ENCODE results near the gene DNTT. TPM values are rescaled to one million over a fixed set of nuclear protein-coding genes. Genes with fewer than 3 reads are reported as not detected.

The DNTT gene
- total RNA-seq, 3 donors from 2014 or later = not detected

- H3K27me3 ChIP-seq = no peaks in the 10 kb centered on the region
- no peak overlapping the region for H3K4me3 ChIP-seq
- intact Hi-C loops (cut with DNase I; ENCODE audit: low total_unique reads) = no loop called here
- H3K36me3 ChIP-seq = no peaks in the 10 kb centered on the region
- DNase-seq (ENCODE audit: low spot score in 2 of 2) = no peak
- no peaks in the 10 kb centered on the region for H3K9me3 ChIP-seq
- no peaks in the 10 kb centered on the region for H3K4me1 ChIP-seq
- peak overlapping the region in 1 of 2 donors; percentile 22 for H3K27ac ChIP-seq
- TF ChIP-seq POLR2A (IDR thresholded peaks at IDR 0.05) (no peak), POLR2AphosphoS5 (IDR thresholded peaks at IDR 0.05) (no peak)
- TF ChIP-seq, protein P1, sequence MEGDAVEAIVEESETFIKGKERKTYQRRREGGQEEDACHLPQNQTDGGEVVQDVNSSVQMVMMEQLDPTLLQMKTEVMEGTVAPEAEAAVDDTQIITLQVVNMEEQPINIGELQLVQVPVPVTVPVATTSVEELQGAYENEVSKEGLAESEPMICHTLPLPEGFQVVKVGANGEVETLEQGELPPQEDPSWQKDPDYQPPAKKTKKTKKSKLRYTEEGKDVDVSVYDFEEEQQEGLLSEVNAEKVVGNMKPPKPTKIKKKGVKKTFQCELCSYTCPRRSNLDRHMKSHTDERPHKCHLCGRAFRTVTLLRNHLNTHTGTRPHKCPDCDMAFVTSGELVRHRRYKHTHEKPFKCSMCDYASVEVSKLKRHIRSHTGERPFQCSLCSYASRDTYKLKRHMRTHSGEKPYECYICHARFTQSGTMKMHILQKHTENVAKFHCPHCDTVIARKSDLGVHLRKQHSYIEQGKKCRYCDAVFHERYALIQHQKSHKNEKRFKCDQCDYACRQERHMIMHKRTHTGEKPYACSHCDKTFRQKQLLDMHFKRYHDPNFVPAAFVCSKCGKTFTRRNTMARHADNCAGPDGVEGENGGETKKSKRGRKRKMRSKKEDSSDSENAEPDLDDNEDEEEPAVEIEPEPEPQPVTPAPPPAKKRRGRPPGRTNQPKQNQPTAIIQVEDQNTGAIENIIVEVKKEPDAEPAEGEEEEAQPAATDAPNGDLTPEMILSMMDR (IDR thresholded peaks at IDR 0.05) = no peak
Observed at GRCh38 chr10:96260014-96260413, 44.2 kb upstream of the DNTT start.

- no peaks in the 10 kb centered on the region for H3K36me3 ChIP-seq
- H3K27me3 ChIP-seq = no peaks in the 10 kb centered on the region
- no peak overlapping the region for H3K4me3 ChIP-seq
- H3K27ac ChIP-seq = no peak overlapping the region
- intact Hi-C loops (cut with DNase I; ENCODE audit: low total_unique reads) = no loop called here
- no peak for DNase-seq (ENCODE audit: low spot score in 2 of 2)
- TF ChIP-seq POLR2A (IDR thresholded peaks at IDR 0.05) = no peak
- TF ChIP-seq POLR2AphosphoS5 (IDR thresholded peaks at IDR 0.05) = no peak
- TF ChIP-seq, protein P1 (IDR thresholded peaks at IDR 0.05) = no peak
- no peaks in the 10 kb centered on the region for H3K4me1 ChIP-seq
- H3K9me3 ChIP-seq = no peaks in the 10 kb centered on the region
Observed at GRCh38 chr10:96261132-96261531, 43.1 kb upstream of the DNTT start.

GRCh38 chr10:96261930-96262329 is 42.3 kb upstream of the DNTT start:
- intact Hi-C loops (cut with DNase I; ENCODE audit: low total_unique reads) = no loop called here
- DNase-seq (ENCODE audit: low spot score in 2 of 2) = no peak
- H3K4me1 ChIP-seq = no peaks in the 10 kb centered on the region
- H3K9me3 ChIP-seq = no peaks in the 10 kb centered on the region
- no peaks in the 10 kb centered on the region for H3K27me3 ChIP-seq
- no peak for TF ChIP-seq POLR2A (IDR thresholded peaks at IDR 0.05)
- TF ChIP-seq, protein P1 (IDR thresholded peaks at IDR 0.05) = no peak
- no peak for TF ChIP-seq POLR2AphosphoS5 (IDR thresholded peaks at IDR 0.05)
- no peaks in the 10 kb centered on the region for H3K36me3 ChIP-seq
- H3K27ac ChIP-seq = no peak overlapping the region
- H3K4me3 ChIP-seq = no peak overlapping the region

DNA sequence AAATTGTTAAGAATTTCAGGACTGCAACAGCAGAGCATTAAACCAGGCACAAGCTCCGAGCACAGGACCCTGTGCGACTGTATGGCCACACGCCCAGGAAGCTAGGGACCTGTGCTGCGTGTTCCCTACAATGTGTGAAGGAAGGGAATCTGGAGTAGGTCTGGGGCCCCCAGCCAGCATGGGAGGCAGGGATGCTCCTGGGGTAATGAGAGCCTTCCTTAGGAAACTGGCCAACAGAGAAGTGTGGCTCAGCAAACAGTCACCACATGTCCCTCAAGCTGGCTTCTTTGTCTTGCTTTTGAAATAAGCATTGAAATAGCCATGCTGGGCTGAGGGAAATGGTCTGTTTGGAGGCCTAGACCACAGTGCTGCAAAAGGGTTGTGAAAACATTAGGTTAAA is 41.1 kb upstream of the DNTT start:
- no peak for DNase-seq (ENCODE audit: low spot score in 2 of 2)
- intact Hi-C loops (cut with DNase I; ENCODE audit: low total_unique reads) = no loop called here
- no peak overlapping the region for H3K27ac ChIP-seq
- H3K9me3 ChIP-seq = no peaks in the 10 kb centered on the region
- TF ChIP-seq POLR2AphosphoS5 (IDR thresholded peaks at IDR 0.05) (no peak), POLR2A (IDR thresholded peaks at IDR 0.05) (no peak)
- TF ChIP-seq, protein P1 (IDR thresholded peaks at IDR 0.05) = no peak
- no peaks in the 10 kb centered on the region for H3K36me3 ChIP-seq
- no peak overlapping the region for H3K4me3 ChIP-seq
- H3K27me3 ChIP-seq = no peaks in the 10 kb centered on the region
- H3K4me1 ChIP-seq = no peaks in the 10 kb centered on the region

DNA sequence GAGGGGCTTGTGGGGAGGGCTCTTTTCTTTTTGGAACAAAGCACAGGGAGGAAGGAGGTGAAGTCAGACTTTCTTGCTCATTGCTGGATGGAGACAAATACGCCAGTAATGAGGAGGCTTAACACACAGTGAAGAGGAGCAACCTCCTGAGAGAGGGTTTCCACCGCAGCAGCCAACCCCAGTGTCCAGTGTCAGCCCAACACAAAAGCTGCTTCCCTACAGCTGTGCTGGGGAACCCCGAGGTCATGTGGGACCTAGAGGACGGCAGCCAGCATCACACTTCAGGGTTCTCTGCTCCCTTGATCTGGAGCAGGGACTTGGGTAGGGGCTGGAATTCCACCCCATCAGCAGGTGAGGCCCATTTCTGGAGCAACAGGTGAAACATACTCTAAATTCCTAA is 40.6 kb upstream of the DNTT start:
- no peak overlapping the region for H3K27ac ChIP-seq
- H3K9me3 ChIP-seq = no peaks in the 10 kb centered on the region
- no peaks in the 10 kb centered on the region for H3K4me1 ChIP-seq
- H3K36me3 ChIP-seq = no peaks in the 10 kb centered on the region
- no peak for DNase-seq (ENCODE audit: low spot score in 2 of 2)
- TF ChIP-seq POLR2AphosphoS5 (IDR thresholded peaks at IDR 0.05) (no peak), POLR2A (IDR thresholded peaks at IDR 0.05) (no peak)
- TF ChIP-seq, protein P1 (IDR thresholded peaks at IDR 0.05) = no peak
- intact Hi-C loops (cut with DNase I; ENCODE audit: low total_unique reads) = no loop called here
- H3K4me3 ChIP-seq = no peak overlapping the region
- no peaks in the 10 kb centered on the region for H3K27me3 ChIP-seq

Measured in breast epithelium (tissue), 4 donors.